Skeletal muscle satellite cell (primary cell): ENCODE measurements around the gene PSMC5.
"Not testable (repeated sequence)": the region's sequence is repeated elsewhere in the genome, so short reads cannot be mapped to it uniquely, and the experiment has no call there.

ENCODE experiments used
- H3K27me3 ChIP-seq: 2 replicates; pipeline ENCODE4 v1.7.0; 2013; ENCODE audit warnings: low read length; ENCODE audit not compliant: control insufficient read depth, insufficient read depth
- H3K36me3 ChIP-seq: 2 replicates; pipeline ENCODE4 v1.7.0; 2013; ENCODE audit warnings: mild to moderate bottlenecking, control low read depth, low read length; ENCODE audit not compliant: insufficient read depth
- H3K4me1 ChIP-seq: 2 replicates; pipeline ENCODE4 v1.7.0; 2013; ENCODE audit warnings: low read length; ENCODE audit not compliant: control insufficient read depth, insufficient read depth
- H3K4me2 ChIP-seq: 2 replicates; pipeline ENCODE4 v1.7.0; 2013; ENCODE audit warnings: mild to moderate bottlenecking, low read length
- H3K4me3 ChIP-seq: 2 replicates; pipeline ENCODE4 v1.7.0; 2013; ENCODE audit warnings: low read length
- H3K9ac ChIP-seq: 2 replicates; pipeline ENCODE4 v1.7.0; 2013; ENCODE audit warnings: mild to moderate bottlenecking, low read depth, low read length, moderate library complexity
- H3K9me3 ChIP-seq: replicated peaks from 2 replicates; pipeline ENCODE4 v1.7.0; 2013; ENCODE audit warnings: mild to moderate bottlenecking, control low read depth, low read length

Gene PSMC5

DNA sequence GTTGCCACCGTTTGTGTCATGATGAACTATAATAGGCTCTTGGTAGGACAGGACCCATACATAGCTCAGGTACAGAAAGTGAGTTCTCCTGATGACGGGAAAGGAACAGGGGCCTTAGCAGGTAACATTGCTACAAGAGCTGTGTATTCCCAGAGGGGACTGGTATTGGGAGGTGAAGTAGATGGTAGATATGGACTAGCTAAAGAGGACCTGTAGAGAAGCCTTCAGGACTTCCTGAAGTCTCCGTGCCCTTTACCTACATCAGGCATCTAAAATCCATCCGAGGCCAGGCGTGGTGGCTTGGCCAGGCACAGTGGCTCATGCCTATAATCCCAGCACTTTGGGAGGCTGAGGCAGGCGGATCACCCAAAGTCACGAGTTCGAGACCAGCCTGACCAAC, 28.0 kb downstream of the PSMC5 start:
- no peaks in the 10 kb centered on the region for H3K4me1 ChIP-seq
- no peak overlapping the region for H3K4me3 ChIP-seq
- no peak overlapping the region for H3K4me2 ChIP-seq
- H3K36me3 ChIP-seq: no peaks in the 10 kb centered on the region
- peaks cover 42% of the 10 kb centered on the region for H3K27me3 ChIP-seq
- no peak overlapping the region for H3K9ac ChIP-seq
- H3K9me3 ChIP-seq: no peaks in the 10 kb centered on the region

DNA sequence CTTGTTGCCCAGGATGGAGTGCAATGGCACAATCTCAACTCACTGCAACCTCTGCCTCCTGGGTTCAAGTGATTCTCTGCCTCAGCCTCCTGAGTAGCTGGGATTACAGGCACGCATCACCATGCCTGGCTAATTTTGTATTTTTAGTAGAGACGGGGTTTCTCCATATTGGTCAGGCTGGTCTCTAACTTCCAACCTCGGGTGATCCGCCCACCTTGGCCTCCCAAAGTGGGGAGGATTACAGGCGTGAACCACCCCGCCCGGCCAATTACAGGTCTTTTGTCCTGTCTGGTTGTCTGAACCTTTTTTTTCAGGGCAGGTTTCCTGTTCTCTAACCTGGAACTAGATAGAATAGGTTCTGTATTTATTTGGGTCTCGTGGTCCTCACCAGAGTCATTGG, 29.2 kb downstream of the PSMC5 start:
- not testable (repeated sequence) for H3K9me3 ChIP-seq, H3K36me3 ChIP-seq, H3K4me1 ChIP-seq, H3K9ac ChIP-seq, H3K4me3 ChIP-seq, H3K4me2 ChIP-seq
- H3K27me3 ChIP-seq: peaks cover 48% of the 10 kb centered on the region

DNA sequence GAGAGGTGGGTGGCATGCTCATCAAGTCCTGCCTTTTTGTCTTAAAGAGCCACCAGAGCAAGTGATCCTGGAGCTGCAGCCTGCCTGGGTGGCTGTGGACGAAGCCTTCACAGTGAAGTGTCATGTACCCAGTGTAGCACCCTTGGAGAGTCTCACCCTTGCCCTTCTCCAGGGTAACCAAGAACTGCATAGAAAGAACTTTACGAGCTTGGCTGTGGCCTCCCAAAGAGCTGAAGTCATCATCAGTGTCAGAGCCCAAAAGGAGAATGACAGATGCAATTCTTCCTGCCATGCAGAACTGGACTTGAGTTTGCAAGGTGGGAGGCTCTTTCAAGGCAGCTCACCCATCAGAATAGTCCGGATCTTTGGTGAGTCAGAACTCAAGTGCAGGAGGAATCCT, 32.0 kb downstream of the PSMC5 start:
- Histone ChIP-seq H3K36me3 (no peaks in the 10 kb centered on the region), H3K9me3 (no peaks in the 10 kb centered on the region), H3K4me2 (no peak overlapping the region), H3K9ac (no peak overlapping the region), H3K27me3 (peaks cover 40% of the 10 kb centered on the region), H3K4me1 (no peaks in the 10 kb centered on the region), H3K4me3 (no peak overlapping the region)

DNA sequence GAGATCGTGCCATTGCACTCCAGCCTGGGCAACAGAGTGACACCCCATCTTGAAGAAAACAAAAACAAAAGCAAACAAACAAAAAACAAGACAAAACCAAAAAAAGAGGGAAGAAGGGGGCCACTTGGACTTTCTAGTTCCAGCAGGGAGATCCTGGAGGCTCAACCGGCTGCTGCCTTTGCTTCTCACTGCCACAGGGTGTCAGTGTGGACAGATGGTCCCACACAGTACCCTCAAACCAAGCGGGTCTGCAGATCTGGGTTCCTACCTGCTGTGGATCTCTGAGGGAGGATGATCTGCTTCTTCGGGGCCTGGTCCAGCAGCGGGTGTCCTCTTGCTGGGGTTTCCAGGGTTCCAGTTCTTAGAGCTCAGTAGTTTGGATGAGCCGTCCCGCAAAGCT, 39.4 kb downstream of the PSMC5 start:
- H3K27me3 ChIP-seq, H3K9ac ChIP-seq, H3K4me2 ChIP-seq, H3K4me3 ChIP-seq, H3K4me1 ChIP-seq, H3K36me3 ChIP-seq, H3K9me3 ChIP-seq: not testable (repeated sequence)

DNA sequence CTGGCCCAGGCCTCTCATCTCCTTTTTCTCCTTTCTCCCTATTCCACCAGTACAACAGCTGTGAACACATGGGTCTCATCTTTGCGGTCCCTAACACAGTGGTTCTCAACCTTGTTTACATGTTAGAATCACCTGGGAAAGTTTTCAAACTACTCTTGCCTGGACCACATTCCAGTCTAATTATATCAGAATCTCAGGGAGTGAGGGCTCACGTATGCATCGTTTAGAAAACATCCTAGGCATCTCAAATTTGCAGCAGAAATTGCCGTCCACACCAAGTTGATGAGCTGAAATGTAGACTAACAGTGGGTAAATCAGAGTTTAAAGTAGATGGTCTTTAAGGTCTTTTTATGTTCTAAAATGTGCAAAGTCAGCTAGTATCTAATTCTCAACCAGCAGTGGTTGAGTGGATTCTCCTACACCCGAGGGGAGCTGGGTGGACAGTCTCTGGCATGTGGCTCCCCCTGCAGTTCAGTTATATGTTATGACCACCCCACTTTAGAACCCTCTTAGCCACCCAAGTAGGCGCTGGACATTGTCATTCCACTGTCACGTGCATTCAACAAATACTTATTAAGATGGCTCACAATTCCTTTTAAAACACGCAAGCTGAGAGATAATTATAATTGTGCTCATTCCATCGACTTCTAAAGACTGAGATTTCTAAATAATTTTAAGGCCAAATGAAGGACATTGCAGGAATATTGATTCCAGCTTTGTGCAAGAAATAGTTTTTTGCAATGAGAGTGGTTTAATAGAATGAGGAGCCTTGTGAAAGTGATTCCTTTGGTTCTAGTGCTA, 42.5 kb downstream of the PSMC5 start:
- H3K9ac ChIP-seq, H3K4me3 ChIP-seq, H3K4me1 ChIP-seq, H3K36me3 ChIP-seq, H3K9me3 ChIP-seq, H3K27me3 ChIP-seq, H3K4me2 ChIP-seq: not testable (repeated sequence)

DNA sequence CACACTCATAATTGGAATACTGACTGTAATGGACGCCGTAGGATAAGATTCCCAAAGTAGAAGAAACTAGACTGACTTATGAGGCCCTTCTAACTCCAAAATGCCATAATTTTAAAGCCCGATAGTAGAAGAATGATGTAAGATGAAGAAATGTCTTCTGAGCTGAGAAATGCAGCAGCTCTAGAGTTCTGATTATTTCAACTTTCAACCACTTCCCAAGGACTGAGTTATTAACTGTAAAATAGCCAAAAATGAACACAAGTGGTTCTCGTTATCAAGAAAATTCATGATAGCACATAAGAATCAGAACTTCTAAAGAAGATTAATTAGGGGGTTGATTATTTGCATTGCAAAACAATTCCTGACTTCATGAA, 43.0 kb downstream of the PSMC5 start:
- not testable (repeated sequence) for H3K4me3 ChIP-seq, H3K9ac ChIP-seq, H3K4me1 ChIP-seq, H3K36me3 ChIP-seq, H3K9me3 ChIP-seq, H3K27me3 ChIP-seq, H3K4me2 ChIP-seq

DNA sequence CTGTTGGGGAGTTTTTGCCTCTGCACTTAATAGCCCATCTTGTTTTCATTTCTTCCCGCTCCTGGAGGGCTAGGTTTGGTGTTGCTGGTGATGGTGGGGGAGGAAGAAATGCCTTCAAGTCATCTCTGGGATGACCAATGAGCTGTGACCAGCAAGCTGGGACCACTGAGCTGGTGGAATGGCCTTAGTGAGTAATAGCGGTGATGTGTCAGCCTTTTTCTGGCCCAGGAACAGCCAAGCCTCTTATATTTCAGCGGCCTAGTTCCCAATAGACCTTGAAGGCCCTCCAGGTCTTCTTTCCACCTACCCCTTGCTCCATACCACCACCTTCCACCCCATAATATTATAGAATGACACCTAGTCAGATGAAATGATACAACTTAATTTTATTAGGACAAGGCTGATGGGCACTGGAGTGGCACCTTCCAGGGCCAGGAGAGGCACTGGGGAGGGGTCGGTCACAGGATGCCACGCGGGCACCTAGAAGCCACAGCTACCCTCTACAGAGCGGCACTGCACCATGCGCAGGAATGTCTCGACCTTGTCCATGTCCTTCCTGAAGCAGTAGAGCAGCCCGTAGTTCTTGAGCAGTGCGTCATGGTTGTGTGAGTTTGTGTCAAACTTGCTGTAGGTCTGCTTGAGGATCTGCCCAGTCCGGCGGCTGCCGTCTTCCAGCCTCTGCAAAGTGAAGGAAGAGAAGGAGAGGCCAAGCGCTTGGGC, 44.6 kb downstream of the PSMC5 start:
- H3K4me2 ChIP-seq, H3K27me3 ChIP-seq, H3K36me3 ChIP-seq, H3K4me1 ChIP-seq, H3K9ac ChIP-seq, H3K4me3 ChIP-seq, H3K9me3 ChIP-seq: not testable (repeated sequence)

DNA sequence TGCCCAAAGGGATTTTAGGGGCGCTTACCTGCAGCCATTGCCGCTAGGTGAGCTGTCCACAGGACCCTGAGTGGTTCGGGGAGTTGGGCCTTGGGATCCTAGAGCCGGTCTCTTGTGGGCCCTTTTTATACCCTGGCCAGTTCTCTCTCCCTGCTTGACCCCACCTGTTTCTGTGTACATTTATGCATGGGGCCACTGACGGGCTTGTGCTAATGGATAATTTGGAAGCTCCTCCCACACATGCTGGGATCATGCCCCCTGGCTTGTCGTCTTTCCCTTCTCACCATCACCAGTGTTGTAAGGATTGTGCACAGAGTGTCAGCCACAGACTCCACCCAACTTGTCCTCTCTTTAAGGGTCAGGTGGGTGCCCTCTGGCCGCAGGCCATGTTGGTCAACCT, 46.3 kb downstream of the PSMC5 start, which contains the start of gene CSH2:
Gene CSH2 (minus strand): TSS at position 101 of the 400 bp plus-strand sequence. CDS start 63 bp downstream, at position 38.
- not testable (repeated sequence) for H3K4me1 ChIP-seq, H3K9ac ChIP-seq, H3K4me3 ChIP-seq, H3K4me2 ChIP-seq, H3K27me3 ChIP-seq, H3K9me3 ChIP-seq, H3K36me3 ChIP-seq

DNA sequence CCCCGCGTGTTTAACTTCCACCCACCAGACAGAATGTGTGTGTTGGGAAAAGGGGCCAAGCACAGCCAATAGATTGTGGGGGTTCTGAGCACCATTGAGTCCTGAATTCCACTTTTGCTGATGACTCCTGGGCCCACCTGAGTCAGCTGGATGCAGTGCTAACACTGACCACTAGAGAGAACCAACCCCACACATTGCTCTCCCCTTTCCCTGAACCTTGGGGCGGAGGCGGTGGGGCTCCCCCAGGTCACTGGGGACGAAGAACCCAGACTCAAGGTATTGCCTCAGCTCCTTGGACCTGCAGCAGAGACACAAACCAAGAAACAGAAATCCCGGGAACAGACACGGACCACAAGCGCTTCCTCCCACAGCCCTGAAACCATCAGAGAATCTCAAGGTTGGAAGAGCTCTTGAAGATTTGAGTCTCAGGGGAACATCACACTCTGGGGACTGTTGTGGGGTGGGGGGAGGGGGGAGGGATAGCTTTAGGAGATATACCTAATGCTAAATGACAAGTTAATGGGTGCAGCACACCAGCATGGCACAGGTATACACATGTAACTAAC, 46.9 kb downstream of the PSMC5 start:
- H3K4me2 ChIP-seq, H3K4me1 ChIP-seq, H3K4me3 ChIP-seq, H3K36me3 ChIP-seq, H3K9ac ChIP-seq, H3K27me3 ChIP-seq, H3K9me3 ChIP-seq: not testable (repeated sequence)

DNA sequence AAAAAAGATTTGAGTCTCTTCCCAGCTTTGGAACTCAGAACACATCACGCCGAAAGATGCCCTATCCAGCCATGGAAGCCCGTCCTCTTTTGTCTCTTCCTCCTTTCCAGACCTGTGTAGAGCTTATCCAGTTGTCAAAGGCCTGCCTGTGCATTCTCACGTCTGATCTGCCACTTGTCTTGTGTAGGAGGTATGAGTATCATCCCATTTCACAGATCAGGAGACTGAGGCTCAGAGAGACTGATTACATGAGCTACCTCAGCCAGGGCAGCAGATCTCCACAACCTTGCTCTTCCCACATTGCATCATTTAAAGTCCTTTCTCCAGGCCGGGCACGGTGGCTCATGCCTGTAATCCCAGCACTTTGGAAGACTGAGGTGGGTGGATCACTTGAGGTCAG, 47.5 kb downstream of the PSMC5 start:
- not testable (repeated sequence) for H3K27me3 ChIP-seq, H3K4me1 ChIP-seq, H3K4me2 ChIP-seq, H3K9ac ChIP-seq, H3K36me3 ChIP-seq, H3K4me3 ChIP-seq, H3K9me3 ChIP-seq

DNA sequence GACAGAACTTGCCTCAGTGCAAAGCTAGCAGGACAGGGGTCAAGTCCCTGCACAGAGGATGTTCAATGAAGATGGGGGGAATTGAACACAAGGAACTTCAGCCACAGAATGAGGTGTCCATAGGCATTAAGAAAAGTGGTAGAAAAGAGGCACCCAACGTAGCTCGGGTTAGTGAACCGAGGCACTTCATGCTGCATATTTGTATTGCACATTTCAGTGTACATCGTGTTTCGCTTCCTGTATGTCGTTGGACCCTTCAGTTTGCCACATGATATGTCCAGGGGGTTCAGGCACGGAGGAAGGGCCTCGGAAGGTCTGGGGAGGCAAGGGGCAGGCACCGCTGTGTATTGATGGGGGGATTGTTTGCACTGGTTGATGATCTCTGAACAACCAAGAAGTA, 51.2 kb downstream of the PSMC5 start:
- not testable (repeated sequence) for H3K9ac ChIP-seq, H3K4me2 ChIP-seq, H3K4me1 ChIP-seq, H3K9me3 ChIP-seq, H3K4me3 ChIP-seq, H3K36me3 ChIP-seq
- peaks cover 14% of the 10 kb centered on the region for H3K27me3 ChIP-seq

DNA sequence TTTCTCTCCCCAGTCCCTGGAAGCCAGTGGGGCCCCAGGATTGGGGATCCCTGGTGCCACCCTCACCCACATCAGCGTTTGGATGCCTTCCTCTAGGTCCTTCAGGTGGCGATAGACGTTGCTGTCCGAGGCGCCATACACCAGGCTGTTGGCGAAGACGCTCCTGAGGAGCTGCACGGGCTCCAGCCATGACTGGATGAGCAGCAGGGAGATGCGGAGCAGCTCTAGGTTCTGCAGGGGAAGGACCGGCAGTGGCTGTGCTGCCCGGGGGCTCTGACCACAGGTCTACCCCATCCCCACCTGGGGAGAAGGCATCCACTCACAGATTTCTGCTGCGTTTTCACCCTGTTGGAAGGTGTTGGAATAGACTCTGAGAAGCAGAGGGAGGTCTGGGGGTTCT, 53.5 kb downstream of the PSMC5 start:
- Histone ChIP-seq H3K36me3 (no peaks in the 10 kb centered on the region), H3K27me3 (peaks cover 18% of the 10 kb centered on the region)

More for the DNA sequence above, 53.5 kb downstream of the PSMC5 start:
- Histone ChIP-seq H3K4me1 (no peaks in the 10 kb centered on the region), H3K9ac (no peak overlapping the region), H3K9me3 (no peaks in the 10 kb centered on the region), H3K4me3 (no peak overlapping the region), H3K4me2 (no peak overlapping the region)
